Nephron progenitor cell (in vitro differentiated cells): ENCODE measurements around the gene CHD6.
A peak's percentile ranks its signal among the peaks of the same experiment; 100 is the strongest.

Source experiments
- DNase-seq: peaks from one replicate; pipeline ENCODE4 v3.0.0; 2021
- H3K27ac Mint-ChIP-seq: 2 replicates; pipeline ENCODE4 v1.8.0; 2021; ENCODE audit warnings: mild to moderate bottlenecking, moderate library complexity, mixed read lengths
- H3K27me3 Mint-ChIP-seq: 2 replicates; pipeline ENCODE4 v1.8.0; 2021; ENCODE audit warnings: mild to moderate bottlenecking, low read depth, mixed read lengths; ENCODE audit not compliant: poor library complexity
- H3K36me3 Mint-ChIP-seq: 2 replicates; pipeline ENCODE4 v1.8.0; 2021; ENCODE audit warnings: low read depth, mixed read lengths
- H3K4me1 Mint-ChIP-seq: 2 replicates; pipeline ENCODE4 v1.8.0; 2021; ENCODE audit warnings: mixed read lengths
- H3K4me3 Mint-ChIP-seq: 2 replicates; pipeline ENCODE4 v1.8.0; 2021; ENCODE audit warnings: mild to moderate bottlenecking, moderate library complexity, mixed read lengths
- H3K9me3 Mint-ChIP-seq: 2 replicates; pipeline ENCODE4 v1.8.0; 2021; ENCODE audit warnings: mild to moderate bottlenecking, moderate library complexity, mixed read lengths
- CTCF ChIP-seq: fragments of 200-600 bp; sonication (generic); IDR thresholded peaks from 2 replicates; pipeline ENCODE4 v1.5.0; 2021; ENCODE audit warnings: antibody characterized with exemption

CHD6 gene

GRCh38 chr20:41559658-41560057 is 58.5 kb downstream of the CHD6 start:
- Mint-ChIP-seq H3K4me3 (no peak overlapping the region), H3K27me3 (peaks cover 1% of the 10 kb centered on the region), H3K27ac (no peak overlapping the region), H3K36me3 (peaks cover 74% of the 10 kb centered on the region), H3K4me1 (no peaks in the 10 kb centered on the region), H3K9me3 (peaks cover 44% of the 10 kb centered on the region)
- no peak for TF ChIP-seq CTCF
- DNase-seq, result no peak

- Mint-ChIP-seq H3K27ac (no peak overlapping the region), H3K9me3 (peaks cover 65% of the 10 kb centered on the region), H3K36me3 (peaks cover 74% of the 10 kb centered on the region), H3K4me1 (no peaks in the 10 kb centered on the region), H3K4me3 (no peak overlapping the region), H3K27me3 (no peaks in the 10 kb centered on the region)
- no peak for DNase-seq
- TF ChIP-seq CTCF, result no peak
Observed at GRCh38 chr20:41553142-41553879, 64.9 kb downstream of the CHD6 start.

GRCh38 chr20:41552295-41553068 is 65.7 kb downstream of the CHD6 start:
- DNase-seq, result no peak
- H3K36me3 Mint-ChIP-seq, result peaks cover 74% of the 10 kb centered on the region
- H3K27me3 Mint-ChIP-seq, result no peaks in the 10 kb centered on the region
- peaks cover 59% of the 10 kb centered on the region for H3K9me3 Mint-ChIP-seq
- peak overlapping the region; percentile 49 for H3K27ac Mint-ChIP-seq
- H3K4me3 Mint-ChIP-seq, result no peak overlapping the region
- no peaks in the 10 kb centered on the region for H3K4me1 Mint-ChIP-seq
- no peak for TF ChIP-seq CTCF

GRCh38 chr20:41551011-41551705 is 67.0 kb downstream of the CHD6 start:
- no peak overlapping the region for H3K27ac Mint-ChIP-seq
- H3K4me1 Mint-ChIP-seq, result no peaks in the 10 kb centered on the region
- H3K36me3 Mint-ChIP-seq, result peaks cover 70% of the 10 kb centered on the region
- no peak for TF ChIP-seq CTCF
- peaks cover 54% of the 10 kb centered on the region for H3K9me3 Mint-ChIP-seq
- H3K4me3 Mint-ChIP-seq, result no peak overlapping the region
- no peaks in the 10 kb centered on the region for H3K27me3 Mint-ChIP-seq
- DNase-seq, result no peak

GRCh38 chr20:41547221-41547620 is 71.0 kb downstream of the CHD6 start:
- Mint-ChIP-seq H3K27me3 (no peaks in the 10 kb centered on the region), H3K9me3 (peaks cover 33% of the 10 kb centered on the region), H3K36me3 (peaks cover 60% of the 10 kb centered on the region), H3K27ac (peak overlapping the region; percentile 15), H3K4me3 (no peak overlapping the region), H3K4me1 (peaks cover 18% of the 10 kb centered on the region)
- TF ChIP-seq CTCF, result no peak
- DNase-seq, result no peak
